ENCODE data around the gene KRTAP17-1.
"Not testable (repeated sequence)": the region's sequence is repeated elsewhere in the genome, so short reads cannot be mapped to it uniquely, and the experiment has no call there.

KRTAP17-1 gene

GRCh38 chr17:41301916-41302901, 13.3 kb downstream of the KRTAP17-1 start, which contains the start of gene KRTAP29-1:
Gene KRTAP29-1 (minus strand): TSS chr17:41302851. CDS start chr17:41302851, 0 bp downstream.
- no peak for DNase-seq

- DNase-seq, result no peak
Measured at GRCh38 chr17:41301204-41301790, 14.2 kb downstream of the KRTAP17-1 start.

- DNase-seq, result no peak
Measured at GRCh38 chr17:41298458-41299135, 16.9 kb downstream of the KRTAP17-1 start.

- no peak for DNase-seq
Measured at GRCh38 chr17:41296846-41297245, 18.7 kb downstream of the KRTAP17-1 start.

- no peak for DNase-seq
Measured at GRCh38 chr17:41294016-41294415, 21.5 kb downstream of the KRTAP17-1 start.

- no peak for DNase-seq
Measured at GRCh38 chr17:41287050-41287449, 28.5 kb downstream of the KRTAP17-1 start.

- no peak for DNase-seq
Measured at GRCh38 chr17:41284546-41284945, 31.0 kb downstream of the KRTAP17-1 start.

- DNase-seq, result no peak
Measured at GRCh38 chr17:41284043-41284442, 31.5 kb downstream of the KRTAP17-1 start.

- no peak for DNase-seq
Measured at GRCh38 chr17:41278176-41278955, 37.1 kb downstream of the KRTAP17-1 start.

- not testable (repeated sequence) for DNase-seq
Measured at GRCh38 chr17:41275648-41276190, 39.8 kb downstream of the KRTAP17-1 start, which contains the start of gene KRTAP9-7. Gene KRTAP9-7 (plus strand): TSS chr17:41275698. CDS start chr17:41275698, 0 bp downstream.

GRCh38 chr17:41271858-41272257, 43.7 kb downstream of the KRTAP17-1 start:
- no peak for DNase-seq

GRCh38 chr17:41271323-41271722, 44.2 kb downstream of the KRTAP17-1 start:
- not testable (repeated sequence) for DNase-seq

- DNase-seq, result no peak
Measured at GRCh38 chr17:41267711-41268110, 47.8 kb downstream of the KRTAP17-1 start.

GRCh38 chr17:41265078-41265477, 50.4 kb downstream of the KRTAP17-1 start, which contains the start of gene KRTAP9-6:
Gene KRTAP9-6 (plus strand): TSS chr17:41265378. CDS start chr17:41265378, 0 bp downstream.
- DNase-seq, result no peak

All from activated T-cell treated with anti-CD3 and anti-CD28 coated beads for 4 hours (primary cell).